HepG2 (cell line): ENCODE measurements around the gene IL17C. TPM values are rescaled to one million over a fixed set of nuclear protein-coding genes. Genes with fewer than 3 reads are reported as not detected.

ENCODE experiments used
- CBX5 ChIP-seq: sonication (generic); formaldehyde crosslinking; IDR thresholded peaks from 2 replicates; pipeline ENCODE4 v1.4.0; 2020; ENCODE audit warnings: missing genetic modification reagents, borderline replicate concordance
- DPF2 ChIP-seq: sonication (generic); formaldehyde crosslinking; IDR thresholded peaks from 2 replicates; pipeline ENCODE4 v1.4.0; 2020; ENCODE audit warnings: mild to moderate bottlenecking, low read depth, missing genetic modification reagents, borderline replicate concordance
- EZH2 ChIP-seq: conservative IDR thresholded peaks from 2 replicates; pipeline ENCODE4 v1.6.1; 2012; ENCODE audit warnings: mild to moderate bottlenecking, low read depth, low read length, moderate library complexity
- FIP1L1 ChIP-seq: fragments of 200-400 bp; formaldehyde crosslinking; IDR thresholded peaks from 2 replicates; pipeline ENCODE4 v1.6.1; 2018; ENCODE audit warnings: low read depth, mild to moderate bottlenecking, low read length, moderate library complexity, borderline replicate concordance; ENCODE audit not compliant: insufficient read depth
- KDM6A ChIP-seq: IDR thresholded peaks from 2 replicates; pipeline ENCODE4 v1.6.1; 2016; ENCODE audit warnings: low read depth
- KLF15 ChIP-seq: sonication (generic); formaldehyde crosslinking; IDR thresholded peaks from 2 replicates; pipeline ENCODE4 v1.8.1; 2023; ENCODE audit warnings: borderline replicate concordance, mild to moderate bottlenecking, inconsistent platforms, missing genetic modification reagents, mixed read lengths
- RCOR2 ChIP-seq: IDR thresholded peaks from 2 replicates; pipeline ENCODE4 v1.6.1; 2016; ENCODE audit warnings: missing biosample characterization, missing genetic modification reagents
- SALL1 ChIP-seq: sonication (generic); formaldehyde crosslinking; IDR thresholded peaks from 2 replicates; pipeline ENCODE4 v1.8.0; 2022; ENCODE audit warnings: mild to moderate bottlenecking, missing genetic modification reagents
- SMARCE1 ChIP-seq: fragments of 450-650 bp; IDR thresholded peaks from 2 replicates; pipeline ENCODE4 v1.6.1; 2017; ENCODE audit warnings: borderline replicate concordance
- SNAPC2 ChIP-seq: sonication (generic); formaldehyde crosslinking; IDR thresholded peaks from 2 replicates; pipeline ENCODE4 v1.8.1; 2022; ENCODE audit warnings: mild to moderate bottlenecking, missing genetic modification reagents
- ZNF142 ChIP-seq: sonication (generic); formaldehyde crosslinking; IDR thresholded peaks from 2 replicates; pipeline ENCODE4 v1.4.0; 2020; ENCODE audit warnings: missing genetic modification reagents
- ZNF24 ChIP-seq: fragments of 450-650 bp; IDR thresholded peaks from 2 replicates; pipeline ENCODE4 v1.6.1; 2017; ENCODE audit warnings: antibody characterized with exemption, mild to moderate bottlenecking
- ZNF3 ChIP-seq: IDR thresholded peaks from 2 replicates; pipeline ENCODE4 v1.7.0; 2017; ENCODE audit warnings: inconsistent platforms
- ZNF441 ChIP-seq: sonication (generic); formaldehyde crosslinking; IDR thresholded peaks from 2 replicates; pipeline ENCODE4 v1.7.0; 2021; ENCODE audit warnings: missing genetic modification reagents, borderline replicate concordance
- ZNF556 ChIP-seq: sonication (generic); formaldehyde crosslinking; IDR thresholded peaks from 2 replicates; pipeline ENCODE4 v1.4.0; 2020; ENCODE audit warnings: mild to moderate bottlenecking, missing genetic modification reagents, borderline replicate concordance
- ZNF562 ChIP-seq: sonication (generic); formaldehyde crosslinking; IDR thresholded peaks from 2 replicates; pipeline ENCODE4 v1.8.0; 2022; ENCODE audit warnings: missing genetic modification reagents, borderline replicate concordance
- ZNF589 ChIP-seq: sonication (generic); formaldehyde crosslinking; conservative IDR thresholded peaks from 2 replicates; pipeline ENCODE4 v1.8.0; 2022; ENCODE audit warnings: mild to moderate bottlenecking, moderate library complexity, missing genetic modification reagents
- ZNF639 ChIP-seq: conservative IDR thresholded peaks from 2 replicates; pipeline ENCODE4 v1.6.1; 2018; ENCODE audit warnings: missing genetic modification reagents
- polyA plus RNA-seq, 8 experiments: library from polyadenylated mRNA; depleted of rRNA in 3 of 8; stranded (reverse) in 7 of 8; unstranded in 1 of 8; fragments of >200 nt; fragmentation: Illumina TruSeq in 4 of 8; extraction: Trizol in 4 of 8; gene quantifications; 2 replicates each; pipeline versions ENCODE4 v1.2.1 to v1.2.3, GENCODE V29; 2011 to 2016; ENCODE audit warnings: low read depth in 4 of 8, missing spikeins in 1 of 8, mixed read lengths in 1 of 8; ENCODE audit not compliant: insufficient read depth in 1 of 8
- total RNA-seq, 5 experiments: library from RNA; depleted of rRNA; stranded (reverse); fragments of >200 nt; fragmentation: Illumina TruSeq; extraction: Trizol; gene quantifications; 2 replicates each; pipeline ENCODE4 v1.2.3, GENCODE V29; 2016; ENCODE audit warnings: low read depth in 1 of 5

IL17C gene
- total and polyA plus RNA-seq, 2 of the 13 experiments (the other 11 are each of a cell fraction or from before 2014, with no cell fraction given) = not detected

- TF ChIP-seq SALL1 (CRISPR knock-in tag) (peak; percentile 73), DPF2 (peak; percentile 82; the same call in 1 of the 2 replicates), CBX5 (CRISPR knock-in tag) (no peak), ZNF589 (CRISPR knock-in tag) (no peak), ZNF556 (CRISPR knock-in tag) (peak; percentile 77; the same call in 1 of the 2 replicates), KDM6A (CRISPR knock-in tag) (no peak; the same call in 1 of the 2 replicates), ZNF3 (CRISPR knock-in tag) (no peak), ZNF562 (no peak), ZNF24 (no peak), SMARCE1 (no peak), ZNF441 (CRISPR knock-in tag) (no peak), FIP1L1 (no peak), ZNF142 (CRISPR knock-in tag) (no peak), KLF15 (no peak), EZH2 (no peak), ZNF639 (CRISPR knock-in tag) (no peak), SNAPC2 (CRISPR knock-in tag) (no peak), RCOR2 (CRISPR knock-in tag) (no peak)
These were observed 40.4 kb upstream of the IL17C start (continued) for GRCh38 chr16:88597856-88598491.
